Dedifferentiated amniotic fluid mesenchymal stem cell (primary cell): ENCODE data around the gene HAVCR2.

Experiments used
- DNase-seq: peaks from one replicate; pipeline ENCODE4 v3.0.0-alpha.2; 2016; ENCODE audit errors: extremely low spot score

The HAVCR2 gene

DNA sequence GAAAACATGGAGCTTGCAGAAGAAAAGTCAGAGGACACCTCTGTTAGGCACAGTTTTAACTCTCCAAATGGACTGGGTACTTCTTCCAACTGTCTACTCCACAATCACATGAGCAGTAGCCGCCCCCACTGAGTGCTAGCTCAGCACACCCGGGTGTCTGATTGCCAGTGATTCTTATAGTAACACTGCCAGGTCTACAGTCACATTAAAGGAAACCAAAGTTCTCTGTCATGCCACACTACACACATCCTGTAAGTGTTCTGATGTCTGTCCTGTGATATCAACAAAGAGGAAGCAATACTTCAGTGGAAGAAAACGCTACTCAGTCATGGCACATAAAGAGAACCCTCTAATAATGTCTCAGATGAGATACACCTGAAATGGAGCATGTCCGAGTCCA, at the start of gene HAVCR2:
TSS of gene HAVCR2 (minus strand) at position 69 of the 400 bp plus-strand sequence. CDS start at position 8, 61 bp downstream.
- DNase-seq, result no peak

DNA sequence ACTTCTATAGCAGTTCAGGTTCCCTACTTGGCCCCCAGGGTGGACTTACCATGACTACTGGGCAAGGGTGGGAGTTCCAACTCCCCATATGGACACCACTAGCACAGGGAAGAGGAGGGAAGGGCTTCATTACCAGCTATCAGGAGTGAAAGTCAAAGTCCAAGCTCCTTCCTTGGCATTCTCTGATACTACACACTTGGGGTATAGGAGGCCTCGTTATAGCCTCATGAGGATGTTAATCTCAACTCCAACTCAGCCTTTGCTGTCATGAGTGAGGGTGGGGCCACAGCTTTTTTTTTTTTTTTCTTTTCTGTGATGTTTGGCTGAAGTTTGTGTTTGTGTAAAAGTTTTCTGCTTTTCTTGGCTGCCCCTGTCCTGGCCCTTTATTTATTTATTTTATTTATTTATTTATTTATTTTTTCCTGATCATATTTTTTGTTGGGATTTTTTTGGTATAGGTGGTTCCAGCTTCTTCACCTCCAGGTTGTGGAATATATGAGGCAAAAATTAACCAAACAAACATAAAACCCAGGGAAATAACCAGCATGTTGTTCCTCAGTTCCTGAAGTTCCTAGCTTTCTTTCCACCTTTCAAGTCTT, 48.5 kb upstream of the HAVCR2 start:
- no peak for DNase-seq

DNA sequence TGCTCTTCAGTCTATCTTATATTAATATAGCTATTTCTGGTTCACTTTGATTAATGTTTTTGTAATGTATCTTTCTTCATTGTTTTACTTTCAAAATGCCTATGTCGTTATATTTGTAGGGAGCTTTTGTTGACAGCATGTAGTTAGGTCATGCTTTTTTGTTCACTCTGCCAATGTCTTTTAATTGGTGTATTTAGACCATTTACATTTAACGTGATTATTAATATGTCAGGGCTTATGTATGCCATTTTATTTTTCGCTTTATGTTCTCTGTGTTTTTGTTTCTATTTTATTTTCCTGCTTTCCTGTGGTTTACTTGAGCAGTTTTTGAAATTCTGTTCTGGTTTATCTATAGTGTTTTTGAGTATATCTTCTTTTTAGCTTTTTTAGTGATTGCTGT, 46.5 kb upstream of the HAVCR2 start:
- DNase-seq, result no peak

DNA sequence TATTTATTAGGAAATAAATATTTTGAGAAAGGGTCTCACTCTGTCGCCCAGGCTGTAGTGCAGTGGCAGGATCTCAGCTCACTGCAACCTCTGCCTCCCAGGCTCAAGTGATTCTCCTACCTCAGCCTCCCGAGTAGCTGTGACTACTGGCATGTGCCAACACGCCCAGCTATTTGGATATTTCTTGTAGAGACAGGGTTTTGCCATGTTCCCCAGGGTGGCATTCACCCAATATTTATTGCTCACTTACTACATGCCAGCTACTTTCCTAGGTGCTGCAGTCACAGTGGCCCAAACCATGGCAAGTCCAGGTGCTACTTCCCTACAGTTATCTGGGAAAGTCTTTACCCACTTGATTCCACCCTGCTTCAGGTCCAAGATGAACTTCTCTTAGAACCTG, 42.2 kb upstream of the HAVCR2 start:
- no peak for DNase-seq

DNA sequence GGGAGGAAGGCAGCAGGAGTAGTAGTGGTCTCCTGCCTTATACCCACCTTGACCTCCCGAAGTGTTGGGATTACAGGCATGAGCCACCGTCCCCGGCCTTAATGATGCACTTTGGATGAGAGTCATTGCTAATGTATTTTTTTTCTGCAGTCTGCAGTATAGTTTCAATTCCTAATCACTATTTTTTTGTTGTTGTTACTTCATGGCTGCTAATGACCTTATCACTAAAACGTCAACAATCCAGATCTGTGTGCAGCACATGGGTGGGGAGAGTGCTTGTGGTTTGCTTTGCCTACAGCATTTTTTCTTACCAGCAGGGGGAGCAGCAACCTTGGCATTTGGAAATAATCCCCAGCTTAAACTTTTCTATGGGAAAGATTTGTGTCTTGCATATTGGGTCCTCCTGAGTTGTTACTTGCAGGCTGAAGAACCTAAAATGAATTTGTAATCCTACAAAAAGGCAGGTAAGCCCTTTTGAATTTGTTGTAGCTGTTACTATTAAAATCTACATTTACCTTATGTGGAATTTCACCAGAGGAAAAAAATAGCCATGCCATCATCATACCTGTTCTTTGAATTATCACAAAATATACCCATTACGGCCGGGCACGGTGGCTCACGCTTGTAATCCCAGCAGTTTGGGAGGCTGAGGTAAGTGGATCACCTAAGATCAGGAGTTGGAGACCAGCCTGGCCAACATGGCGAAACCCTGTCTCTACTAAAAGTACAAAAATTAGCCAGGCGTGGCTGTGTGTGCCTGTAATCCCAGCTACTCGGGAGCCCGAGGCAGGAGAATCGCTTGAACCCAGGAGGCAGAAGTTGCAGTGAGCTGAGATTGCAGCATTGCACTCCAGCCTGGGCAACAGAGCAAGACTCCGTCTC, 40.1 kb upstream of the HAVCR2 start:
- DNase-seq, result peak; percentile 78

DNA sequence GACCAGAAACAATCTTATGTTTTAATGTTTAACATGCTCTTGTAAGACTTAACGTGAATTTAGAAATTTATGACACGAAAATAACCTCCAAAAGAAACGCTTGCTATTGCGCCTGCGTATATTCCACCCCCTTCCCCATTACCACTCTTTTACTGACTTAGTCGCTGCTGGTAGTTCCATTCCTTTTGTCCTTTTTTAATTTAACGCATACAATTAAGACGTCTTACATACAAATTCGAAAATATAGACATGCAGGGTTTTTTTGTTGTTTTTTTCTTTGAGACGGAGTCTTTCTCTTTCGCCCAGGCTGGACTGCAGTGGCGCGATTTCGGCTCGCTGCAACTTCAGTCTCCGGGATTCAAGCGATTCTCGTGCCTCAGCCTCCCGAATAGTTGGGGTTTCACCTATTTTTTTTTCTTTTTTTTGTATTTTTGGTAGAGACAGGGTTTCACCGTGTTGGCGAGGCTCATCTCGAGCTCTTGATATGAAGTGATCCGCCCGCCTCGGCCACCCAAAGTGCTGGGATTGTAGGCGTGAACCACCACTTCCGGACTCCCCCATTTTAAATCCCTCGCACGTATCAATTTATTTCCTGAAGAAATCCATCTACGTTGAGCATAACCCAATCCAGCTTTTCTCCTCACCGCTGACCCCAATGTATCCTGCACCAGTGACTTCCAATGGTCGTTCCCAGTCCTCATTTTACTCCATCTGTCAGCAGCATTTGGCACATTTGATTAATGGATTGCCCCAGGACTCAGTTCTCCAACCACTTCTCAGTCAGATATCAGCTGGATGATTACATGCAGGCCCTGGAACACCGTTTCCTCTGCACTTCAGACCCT, 34.5 kb upstream of the HAVCR2 start:
- DNase-seq, result peak; percentile 51

DNA sequence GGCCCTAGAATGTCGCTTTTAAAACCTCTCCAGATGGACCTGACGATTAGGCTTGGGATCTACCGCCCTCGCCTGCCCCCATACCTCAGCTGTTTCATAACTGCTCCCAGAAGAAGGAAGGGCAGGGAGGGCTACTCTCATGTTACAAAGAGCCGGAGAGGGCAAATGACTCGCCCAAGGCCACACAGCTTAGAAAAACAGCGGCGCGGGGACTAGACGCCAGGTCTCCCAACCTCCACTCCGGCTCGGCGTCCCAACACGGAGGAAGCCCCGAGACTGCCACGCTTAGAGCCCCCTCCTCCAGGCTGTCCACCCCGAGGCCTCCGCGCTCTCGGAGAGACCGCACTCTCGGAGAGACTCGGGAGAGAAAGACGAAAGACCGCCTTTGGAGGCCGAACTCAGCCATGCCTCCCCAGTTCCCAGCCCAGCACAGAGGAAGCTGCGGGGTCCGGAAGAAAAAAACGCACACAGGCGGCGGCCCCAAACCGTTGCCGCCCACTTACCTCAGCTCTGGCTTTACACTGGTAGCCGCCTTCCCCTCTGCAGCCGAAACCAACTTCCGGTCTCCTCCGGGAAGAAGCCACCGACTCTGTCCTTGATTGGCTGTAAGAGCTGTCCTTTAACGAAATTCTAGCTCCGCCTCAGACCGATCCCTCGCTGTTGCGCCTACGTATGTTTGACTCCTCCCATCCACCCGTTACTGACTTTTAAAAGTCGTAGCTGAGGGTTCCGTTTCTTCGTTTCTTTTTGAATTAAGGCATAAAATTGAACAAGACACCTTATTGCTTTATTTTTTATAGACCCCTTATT, 33.7 kb upstream of the HAVCR2 start, which contains the start of gene MED7:
TSS of gene MED7 (minus strand) at position 549 of the 810 bp plus-strand sequence. CDS start 3,434 bp downstream, outside the sequence.
- DNase-seq, result peak; percentile 100

DNA sequence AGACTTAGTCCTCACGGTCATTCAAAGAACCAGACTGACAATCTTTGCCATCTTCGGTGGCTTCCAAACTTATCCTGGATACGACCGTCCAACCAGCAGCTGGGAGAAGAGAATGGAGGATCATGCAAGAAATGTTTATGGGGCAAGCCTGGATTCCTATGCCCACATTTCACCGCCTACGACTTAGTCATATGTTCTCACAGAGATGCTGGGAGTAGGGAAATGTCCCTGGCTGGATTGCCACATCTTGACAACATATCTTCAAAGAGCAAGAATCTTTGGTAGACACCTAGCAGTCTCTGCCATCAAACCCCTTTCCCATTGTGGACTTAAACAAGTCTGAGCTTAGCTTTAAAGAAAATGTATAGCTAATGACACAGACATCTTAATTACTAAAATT, 28.8 kb upstream of the HAVCR2 start:
- no peak for DNase-seq

DNA sequence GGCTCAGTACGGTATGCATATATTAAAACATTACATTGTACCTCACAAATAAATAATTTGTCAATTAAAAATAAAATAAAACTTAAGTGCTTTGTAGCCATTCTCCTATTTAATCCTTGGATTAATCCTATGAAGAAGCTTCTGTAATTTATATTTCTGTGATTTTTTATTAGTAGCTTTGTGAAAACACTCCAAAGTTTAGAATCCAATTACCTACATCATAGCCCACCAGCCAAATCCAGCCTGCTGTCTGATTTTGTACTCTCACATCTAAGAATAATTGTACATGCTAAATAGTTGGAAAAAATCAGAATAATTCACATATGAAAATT, 23.4 kb upstream of the HAVCR2 start:
- no peak for DNase-seq

DNA sequence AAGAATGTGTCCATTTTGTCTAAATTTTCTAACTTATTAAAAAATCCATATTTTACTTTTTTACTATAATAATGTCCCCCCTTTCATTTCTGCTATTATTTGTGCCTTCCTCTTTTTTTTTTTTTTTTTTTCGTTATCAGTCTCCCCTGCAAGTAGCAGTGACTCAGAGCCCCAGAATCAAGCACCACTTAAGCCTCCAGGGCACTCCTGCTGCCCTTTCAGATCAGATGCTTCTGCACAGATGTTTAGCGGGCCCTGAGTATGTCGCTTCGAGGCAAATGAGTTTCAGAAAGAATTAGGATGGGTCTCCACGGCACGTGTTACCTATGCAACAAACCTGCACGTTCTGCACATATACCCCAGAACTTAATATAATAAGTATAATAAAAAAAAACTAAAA, 22.1 kb upstream of the HAVCR2 start:
- DNase-seq, result no peak

DNA sequence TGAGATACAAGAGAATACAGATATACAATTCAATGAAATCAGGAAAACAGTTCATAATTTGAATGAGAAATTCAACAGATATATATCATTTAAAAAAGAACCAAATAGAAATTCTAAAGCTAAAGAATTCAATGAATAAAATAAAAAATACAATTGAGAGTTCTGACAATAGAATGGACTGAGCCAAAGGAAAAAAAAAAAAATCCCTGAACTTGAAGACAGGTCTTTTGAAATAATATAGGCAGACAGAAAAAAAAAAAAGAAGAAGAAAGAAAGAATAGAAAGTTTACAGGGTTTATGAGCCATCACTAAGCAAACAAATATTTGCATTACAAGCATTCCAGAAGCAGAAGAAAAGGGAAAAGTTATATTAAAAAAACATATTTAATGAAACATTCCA, 12.9 kb upstream of the HAVCR2 start:
- DNase-seq, result no peak

DNA sequence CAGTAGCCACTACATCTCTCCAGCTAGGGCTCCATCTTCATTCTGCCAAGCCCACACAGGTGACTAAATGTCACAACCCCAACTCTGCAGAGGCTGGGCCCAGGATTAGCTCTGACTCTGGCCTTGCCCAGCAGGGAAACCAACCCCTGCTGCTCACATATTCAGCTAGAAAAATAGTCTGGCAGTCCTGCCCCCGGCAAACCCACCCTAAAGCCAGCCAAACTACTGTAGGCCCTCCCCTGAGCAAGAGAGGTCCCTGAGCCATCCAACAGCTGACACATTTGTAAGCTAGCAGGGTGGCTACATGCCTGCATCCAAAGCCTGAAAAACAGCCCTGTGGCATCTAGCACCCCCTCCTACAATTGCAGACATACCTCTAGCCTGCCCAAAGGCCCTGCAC, 11.3 kb upstream of the HAVCR2 start:
- no peak for DNase-seq

DNA sequence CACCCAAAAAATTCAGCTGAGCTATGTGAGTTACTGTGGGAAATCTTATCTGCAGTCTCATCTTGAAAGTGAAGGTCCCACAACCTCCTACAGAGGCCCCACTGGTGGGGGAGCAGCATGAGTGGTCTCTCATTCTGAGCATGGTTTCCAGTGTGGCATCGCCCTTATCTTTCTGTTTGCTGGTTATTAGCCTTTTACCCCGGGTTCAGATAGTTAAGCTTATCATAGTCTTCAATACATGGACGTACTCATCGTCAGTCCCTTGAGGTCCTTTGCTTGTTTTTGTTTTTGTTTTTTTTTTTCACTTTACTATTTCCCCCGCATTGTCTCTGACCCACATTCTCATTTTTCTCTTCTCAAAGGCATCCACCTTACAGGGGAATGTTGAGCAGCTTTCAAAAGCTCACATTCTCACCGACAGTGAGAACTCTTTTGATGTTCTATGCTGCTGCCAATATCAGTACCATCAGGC, 7.7 kb upstream of the HAVCR2 start:
- DNase-seq, result no peak

DNA sequence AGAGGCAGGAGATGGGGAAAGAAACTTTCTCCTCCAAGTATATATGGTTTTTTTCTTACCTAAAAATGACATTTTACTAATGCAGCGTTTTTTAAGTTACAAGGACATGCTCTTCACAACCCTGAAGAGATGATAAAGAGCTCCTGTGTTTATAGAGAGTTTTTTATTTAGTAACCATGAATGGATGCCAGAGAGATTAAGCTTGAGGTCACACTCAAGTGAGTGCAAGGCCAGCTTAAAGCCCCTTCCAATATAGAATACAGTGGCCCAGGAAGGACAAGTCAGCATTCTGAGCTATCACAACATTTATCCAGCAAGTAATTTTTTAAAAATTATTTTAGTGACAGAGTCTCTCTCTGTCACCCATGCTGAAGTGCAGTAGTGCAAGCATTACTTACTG, 6.7 kb upstream of the HAVCR2 start:
- no peak for DNase-seq

DNA sequence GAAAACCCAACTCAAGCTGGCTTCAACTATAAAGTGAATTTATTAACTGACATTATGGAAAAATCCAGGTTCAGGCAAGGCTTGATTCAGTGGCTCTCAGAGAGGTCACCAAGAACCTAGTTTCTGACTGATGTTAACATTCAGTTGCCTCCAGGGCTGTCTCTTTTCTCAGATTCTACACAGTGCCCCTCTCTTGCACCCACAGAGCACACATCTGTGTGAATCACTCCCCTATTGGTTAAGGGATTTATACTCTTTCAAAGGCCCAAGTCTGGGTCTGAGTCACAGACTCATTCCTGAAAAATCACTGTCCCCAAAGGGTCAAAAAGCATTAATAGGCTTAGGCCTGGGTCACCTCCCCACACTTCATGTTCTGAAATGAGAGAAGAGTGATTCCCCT, 6.2 kb upstream of the HAVCR2 start:
- DNase-seq, result no peak

DNA sequence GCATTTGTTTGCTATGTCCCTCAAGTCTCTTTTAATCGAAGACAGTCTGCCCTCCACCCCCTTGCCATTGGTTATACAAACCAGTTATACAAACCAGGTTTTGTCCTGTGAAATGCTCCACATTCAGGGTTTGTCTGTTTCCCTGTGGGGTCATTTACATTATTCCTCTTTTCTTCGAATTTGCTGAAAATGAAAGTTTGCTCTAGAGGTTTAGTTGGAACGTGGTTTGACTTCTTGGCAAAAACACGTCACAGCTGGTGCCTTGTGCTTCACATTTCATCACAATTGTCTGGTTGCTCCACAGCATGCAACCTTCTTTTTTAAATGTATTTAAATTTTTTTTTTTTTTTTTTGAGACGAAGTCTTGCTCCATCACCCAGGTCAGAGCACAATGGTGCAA, 4.2 kb upstream of the HAVCR2 start:
- no peak for DNase-seq

DNA sequence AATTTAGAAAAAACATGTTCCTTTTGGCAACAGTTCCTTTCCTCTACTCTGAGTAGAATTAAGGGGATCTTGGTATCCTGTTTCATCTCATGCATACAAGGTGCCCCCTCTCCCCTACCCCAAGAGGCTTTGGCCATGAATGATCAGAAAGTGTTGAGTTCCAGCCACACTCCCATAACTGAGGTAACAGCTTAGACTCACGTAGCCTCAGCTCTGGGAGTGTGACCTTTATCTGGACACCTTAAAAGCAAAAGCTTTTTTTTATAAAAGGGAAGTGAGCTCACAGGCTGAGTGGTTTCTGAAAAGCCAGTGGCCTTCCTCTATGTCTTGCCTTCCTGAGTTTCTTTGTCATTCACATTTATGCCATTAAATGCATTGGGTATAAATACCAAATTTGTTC, 900 bp upstream of the HAVCR2 start:
- DNase-seq, result no peak

DNA sequence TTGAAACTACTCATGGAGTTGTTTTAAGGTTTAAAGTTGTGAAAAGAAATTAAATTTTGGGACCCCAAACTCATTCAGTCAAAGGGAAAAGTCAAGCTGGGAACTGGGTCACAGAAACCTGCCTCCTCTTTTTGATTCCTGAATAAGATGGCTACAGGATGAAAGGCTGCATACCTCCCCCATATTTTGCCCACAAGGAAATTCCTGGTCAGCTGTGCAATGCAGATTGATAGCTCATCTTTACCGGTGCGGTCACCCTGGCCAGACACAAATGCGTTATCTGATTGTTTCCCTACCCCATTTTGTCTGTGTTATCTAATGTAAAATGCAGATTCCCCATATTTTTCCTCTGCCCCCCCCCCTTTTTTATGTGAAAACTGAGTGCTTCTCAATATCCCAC, 1.3 kb downstream of the HAVCR2 start:
- no peak for DNase-seq

DNA sequence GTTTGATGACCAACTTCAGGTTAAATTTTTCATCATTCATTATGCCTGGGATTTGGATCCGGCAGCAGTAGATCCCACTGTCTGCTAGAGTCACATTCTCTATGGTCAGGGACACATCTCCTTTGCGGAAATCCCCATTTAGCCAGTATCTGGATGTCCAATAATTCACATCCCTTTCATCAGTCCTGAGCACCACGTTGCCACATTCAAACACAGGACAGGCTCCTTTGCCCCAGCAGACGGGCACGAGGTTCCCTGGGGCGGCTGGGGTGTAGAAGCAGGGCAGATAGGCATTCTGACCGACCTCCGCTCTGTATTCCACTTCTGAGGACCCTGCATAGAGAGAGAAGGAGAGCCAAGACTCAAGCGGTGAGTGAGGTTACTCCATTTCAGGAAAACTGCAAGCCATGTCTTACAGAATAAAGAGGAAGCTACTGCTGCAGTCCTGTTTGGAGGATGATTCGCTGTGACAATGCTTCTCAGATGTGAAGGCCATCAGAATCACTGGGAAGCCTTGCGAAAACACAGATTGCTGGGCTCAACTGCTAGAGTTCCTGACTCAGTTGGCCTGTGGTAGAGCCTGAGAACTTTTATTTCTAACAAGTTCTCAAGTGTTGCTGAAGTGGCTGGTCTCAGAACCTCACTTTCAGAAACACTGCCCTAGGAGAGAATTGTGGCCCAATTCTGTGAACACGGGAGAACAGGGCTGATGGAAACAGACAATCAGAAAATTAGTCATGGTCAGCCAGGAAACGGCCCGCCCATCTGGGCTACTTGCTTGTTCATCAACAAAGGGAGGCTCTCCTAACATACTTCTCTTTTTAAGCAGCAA, 2.0 kb downstream of the HAVCR2 start:
- no peak for DNase-seq

DNA sequence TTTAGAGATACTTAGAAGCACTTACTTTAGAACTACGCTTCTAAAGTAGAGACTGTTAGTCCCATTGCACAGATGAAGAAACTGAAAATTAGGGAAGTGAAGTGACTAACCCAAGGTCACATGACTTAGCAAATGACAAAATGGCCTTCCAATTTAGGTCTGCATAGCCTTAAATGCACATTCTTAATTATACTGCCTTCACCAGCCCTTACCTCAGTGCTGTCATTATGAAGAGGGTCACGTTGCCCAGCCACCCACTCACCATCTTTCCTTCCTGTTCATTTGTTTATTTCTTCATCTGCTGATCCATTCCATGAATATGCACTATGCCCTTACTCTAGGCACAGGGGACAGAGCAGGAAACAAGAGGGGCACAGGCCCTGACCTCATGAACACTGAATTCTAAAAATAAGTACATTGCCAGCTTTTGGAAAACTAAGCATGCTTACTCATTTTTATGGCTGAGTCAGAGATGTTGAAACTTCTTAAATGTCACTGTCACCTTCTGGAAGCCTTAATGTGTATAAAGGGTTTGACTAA, 8.6 kb downstream of the HAVCR2 start:
- DNase-seq, result peak; percentile 61
